ENCODE measurements around the gene LCLAT1.

Gene LCLAT1

DNA sequence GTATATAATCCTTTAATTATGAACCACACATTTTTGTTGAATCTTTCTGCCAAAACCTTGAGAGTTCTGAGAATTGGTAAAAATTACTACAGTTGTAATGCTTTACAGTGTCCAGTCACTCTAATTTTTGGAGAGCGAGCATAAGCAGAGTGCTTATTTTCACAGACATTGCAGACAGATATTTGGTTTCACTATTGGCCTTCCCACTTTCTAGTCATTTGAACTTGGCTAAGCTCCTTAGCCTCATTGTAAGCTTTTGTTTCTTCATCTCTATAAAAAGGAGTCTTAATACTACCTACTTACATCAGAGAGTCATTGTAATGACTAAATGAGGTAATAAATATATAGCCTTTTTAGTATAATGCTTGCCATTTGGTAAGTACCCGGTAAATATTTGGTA is 80.4 kb downstream of the LCLAT1 start:
- DNase-seq = no peak

DNA sequence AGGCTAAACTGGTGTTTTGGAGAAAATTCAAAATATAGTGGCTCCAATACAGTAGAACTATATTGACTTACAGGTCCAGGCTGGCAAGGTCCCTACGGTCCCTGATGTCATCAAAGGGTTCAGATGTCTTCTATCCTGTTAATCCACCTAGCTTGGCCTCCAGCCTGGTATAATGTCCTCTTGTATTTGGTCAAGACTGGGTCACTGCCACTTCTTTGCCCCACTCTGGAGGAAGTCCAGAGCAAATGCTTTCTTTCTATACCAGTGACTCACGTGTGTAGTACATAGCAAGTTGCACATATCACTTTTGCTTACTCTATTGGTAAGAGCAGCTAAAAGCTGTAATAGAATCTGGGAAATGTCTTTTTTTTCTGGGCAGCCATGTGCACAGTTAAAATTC is 80.8 kb downstream of the LCLAT1 start:
- no peak for DNase-seq

DNA sequence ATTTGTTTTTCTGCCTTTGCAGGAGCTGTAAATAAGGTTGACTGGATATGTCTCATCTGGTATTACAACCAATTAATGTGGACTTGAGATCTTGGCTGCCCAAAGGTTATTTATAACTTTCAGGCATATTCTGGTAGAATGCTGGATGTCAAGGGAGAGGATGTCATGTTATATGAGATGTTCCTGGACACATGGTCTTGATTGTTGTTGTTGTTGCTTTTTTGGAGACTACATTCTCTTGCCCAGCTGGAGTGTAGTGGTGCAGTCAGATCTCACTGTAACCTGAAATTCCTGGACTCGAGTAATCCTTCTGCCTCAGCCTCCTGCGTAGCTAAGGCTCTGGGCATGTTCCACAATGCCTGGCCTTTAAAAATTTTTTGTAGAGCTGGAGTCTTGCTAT is 83.3 kb downstream of the LCLAT1 start:
- no peak for DNase-seq

DNA sequence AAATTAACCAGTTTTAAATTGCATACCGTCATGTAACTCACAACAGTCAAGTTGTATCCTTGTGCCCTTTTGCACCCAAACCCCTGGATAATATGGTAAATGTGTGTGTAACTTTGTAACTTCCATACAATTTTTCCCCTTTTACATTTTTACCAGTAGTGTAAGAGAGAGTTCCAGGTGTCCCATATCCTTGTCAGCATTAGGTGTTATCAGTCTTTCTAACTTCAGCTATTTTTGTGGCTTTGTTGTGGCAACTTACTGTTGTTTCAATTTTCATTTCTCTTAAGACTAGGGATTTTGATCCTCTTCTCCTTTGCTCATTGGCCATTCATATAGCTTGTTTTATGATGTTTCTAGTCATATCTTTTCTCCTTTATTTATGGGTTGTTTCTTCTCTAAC is 94.6 kb downstream of the LCLAT1 start:
- no peak for DNase-seq

DNA sequence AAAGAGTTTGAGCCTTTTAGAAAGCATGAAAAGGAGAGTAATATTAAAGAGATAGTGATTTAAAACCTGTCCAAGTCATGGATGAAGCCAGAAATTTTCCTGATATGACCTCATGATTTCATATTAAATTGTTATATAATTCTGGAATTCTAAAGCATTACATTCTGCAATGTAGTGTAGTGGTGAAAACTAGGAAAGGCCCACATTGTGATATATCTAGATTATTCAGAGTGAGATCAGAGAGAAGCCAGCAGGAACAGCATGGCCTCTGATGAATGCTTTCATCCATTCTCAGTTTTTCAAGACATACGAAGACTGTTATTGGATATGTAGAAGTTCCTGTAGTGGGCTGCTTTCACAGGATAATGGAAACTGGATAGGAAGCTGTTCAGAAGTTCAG is 98.8 kb downstream of the LCLAT1 start:
- DNase-seq = no peak

DNA sequence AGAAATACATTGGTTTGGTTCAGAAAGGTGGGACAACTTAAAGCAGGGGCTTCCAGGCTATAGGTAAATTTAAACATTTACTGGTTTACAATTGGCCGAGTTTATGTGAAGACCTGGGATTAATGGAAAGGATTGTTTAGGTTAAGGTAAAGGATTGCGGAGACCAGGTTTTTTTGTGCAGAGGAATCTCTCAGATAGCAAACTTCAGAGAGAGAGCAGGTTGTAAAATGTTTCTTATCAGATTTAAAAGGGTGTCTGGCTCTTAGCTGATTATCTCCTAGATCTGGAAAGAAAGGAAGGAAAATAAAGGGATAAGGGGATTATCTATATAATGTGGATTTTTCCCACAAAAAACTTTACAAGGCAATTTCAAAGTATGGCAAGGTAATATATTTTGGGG is 101.3 kb downstream of the LCLAT1 start:
- no peak for DNase-seq

DNA sequence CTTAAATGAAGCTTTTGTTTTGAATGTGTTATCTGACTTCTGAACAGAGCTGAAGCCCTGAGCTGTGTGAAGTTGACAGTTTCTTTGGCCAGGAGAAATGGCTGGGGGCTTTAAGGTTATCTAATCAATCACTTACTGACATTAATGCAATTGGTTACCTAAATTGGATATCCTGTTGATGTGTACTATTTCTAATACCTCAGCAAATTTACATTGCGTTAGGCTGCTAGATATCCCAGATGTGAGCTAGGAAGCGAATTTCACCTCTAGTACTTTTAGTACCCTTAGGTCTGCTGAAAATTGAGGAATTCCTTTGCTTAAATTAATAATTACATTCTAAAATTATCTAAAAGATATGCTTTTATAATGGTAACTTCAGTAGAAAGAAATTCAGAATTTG is 102.0 kb downstream of the LCLAT1 start:
- DNase-seq = no peak

DNA sequence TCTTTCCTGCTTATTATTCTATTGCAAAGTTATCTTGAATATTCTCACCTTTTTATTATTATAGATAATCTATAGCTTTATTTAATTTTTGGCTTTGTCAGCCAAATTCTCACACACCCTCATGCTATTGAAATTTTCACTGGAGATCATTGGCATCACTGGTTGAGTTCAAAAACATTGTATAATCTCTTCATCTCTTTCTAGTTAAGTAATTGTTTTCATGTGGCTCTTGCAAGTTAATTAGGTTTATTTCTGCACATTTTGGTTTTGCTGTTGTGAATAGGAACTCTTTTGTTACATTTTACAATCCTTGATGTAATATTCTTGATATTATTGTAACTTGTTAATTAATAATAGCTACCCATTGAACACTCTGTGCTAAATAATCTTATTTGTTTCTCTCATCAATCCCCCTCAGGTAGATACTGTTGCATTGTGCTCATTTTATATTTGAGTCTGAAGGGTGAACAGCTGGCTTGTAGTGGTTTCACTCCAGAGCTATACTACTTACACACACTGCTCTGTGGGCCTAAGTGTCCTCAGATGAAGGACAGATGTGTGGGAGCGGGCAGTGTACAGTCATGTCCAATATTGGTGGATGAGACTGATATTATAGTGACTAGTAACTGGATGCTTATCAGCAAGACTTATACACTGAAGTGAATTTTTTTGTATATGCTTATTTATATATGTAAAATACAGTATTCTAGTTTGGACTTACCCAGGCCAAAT is 112.7 kb downstream of the LCLAT1 start:
- no peak for DNase-seq

DNA sequence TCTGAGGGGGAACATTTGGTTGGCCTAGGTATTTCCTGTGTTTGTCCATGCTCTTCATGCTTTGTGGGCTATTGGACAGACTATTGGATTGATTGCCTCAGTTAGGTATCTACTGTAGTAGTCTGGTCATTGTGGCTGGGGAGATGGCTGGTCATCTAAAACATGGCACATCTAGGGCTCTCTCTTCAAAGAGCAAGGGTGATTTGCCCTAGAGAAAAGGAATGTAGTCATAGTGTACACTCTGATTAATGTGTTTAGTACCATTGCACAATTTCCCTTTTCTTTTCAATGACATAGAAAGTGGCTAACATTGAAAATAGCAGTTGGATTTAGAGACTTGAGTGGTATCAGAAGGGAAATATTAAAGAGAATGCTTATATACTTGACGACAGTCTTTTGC is 114.3 kb downstream of the LCLAT1 start:
- DNase-seq = no peak

DNA sequence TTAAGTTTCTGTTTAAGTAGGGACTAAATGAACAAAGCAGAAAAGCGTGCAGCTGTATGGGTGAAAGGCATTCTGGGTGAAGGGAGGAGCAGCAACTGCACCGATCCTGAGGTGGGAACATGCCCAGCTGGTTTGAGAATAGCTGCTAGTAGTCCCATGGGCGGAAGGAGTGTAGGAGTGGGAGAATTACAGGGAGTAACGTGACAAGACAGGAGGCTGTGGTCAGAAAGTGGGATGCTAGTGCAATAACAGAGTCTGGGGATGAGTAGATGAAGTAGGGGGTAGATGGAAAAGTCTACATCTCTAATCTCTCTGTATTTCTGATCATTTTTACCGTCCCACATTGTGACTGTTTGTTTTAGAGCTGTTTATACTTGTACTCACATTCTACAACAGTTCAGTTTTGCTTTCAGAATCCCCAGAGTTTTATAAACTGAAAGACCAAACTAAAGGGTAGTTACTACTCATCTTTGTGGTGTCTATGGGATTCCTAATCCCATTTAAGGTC is 118.9 kb downstream of the LCLAT1 start:
- no peak for DNase-seq

DNA sequence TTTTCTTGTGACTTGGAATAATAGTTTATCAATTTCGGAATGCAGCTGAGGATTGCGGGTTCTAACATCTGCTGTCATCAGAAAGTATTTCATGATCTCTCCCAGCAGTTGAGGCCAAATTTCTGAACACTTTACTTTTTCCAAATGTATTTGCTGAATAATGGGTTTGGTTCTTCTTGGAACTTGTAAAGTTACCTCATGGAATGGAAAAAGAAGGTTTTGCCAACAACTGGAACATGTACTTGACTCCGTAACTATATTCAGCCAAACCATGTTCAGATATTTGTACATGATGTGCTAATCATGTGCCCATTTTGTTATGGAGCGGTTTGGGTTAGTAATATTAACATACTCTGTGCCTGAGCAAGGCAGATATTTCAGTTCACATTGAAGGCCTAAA is 119.6 kb downstream of the LCLAT1 start:
- no peak for DNase-seq

DNA sequence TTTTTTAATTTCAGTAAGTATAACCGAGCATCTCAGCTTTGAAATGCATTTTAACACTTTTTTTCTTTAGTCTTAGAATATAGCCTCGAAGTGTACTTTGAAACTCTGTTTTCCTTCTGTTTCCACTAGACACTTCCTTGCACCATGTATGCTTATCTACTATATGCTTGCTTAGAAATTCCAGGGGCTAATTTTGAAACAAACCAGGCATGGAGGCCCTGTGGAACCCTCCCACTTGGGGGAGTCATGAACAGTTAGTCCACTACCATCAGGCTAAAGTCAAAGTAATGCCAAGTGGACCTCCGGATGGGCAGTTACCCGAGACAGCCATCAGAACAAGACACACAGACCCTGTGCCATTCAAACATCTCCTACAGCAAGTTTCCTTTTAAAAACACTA is 120.3 kb downstream of the LCLAT1 start:
- no peak for DNase-seq

DNA sequence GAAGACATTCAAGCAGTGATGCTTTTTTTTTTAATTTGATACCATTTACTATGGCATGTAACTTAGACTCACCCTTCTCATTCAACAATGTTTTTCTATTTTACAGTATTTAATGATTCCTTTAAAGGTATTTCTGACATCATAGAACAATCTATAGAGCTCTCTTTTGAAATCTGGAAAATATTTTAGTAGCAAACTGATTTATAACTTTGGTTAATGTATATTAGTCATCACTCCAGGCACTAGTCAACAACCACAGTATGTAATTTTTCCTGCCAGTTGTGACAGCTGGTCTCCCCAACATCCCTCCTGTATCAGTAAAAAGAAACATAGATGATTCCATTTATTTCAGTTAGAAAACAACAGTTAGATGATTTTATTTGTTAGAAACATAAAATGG is 122.9 kb downstream of the LCLAT1 start:
- DNase-seq = no peak

DNA sequence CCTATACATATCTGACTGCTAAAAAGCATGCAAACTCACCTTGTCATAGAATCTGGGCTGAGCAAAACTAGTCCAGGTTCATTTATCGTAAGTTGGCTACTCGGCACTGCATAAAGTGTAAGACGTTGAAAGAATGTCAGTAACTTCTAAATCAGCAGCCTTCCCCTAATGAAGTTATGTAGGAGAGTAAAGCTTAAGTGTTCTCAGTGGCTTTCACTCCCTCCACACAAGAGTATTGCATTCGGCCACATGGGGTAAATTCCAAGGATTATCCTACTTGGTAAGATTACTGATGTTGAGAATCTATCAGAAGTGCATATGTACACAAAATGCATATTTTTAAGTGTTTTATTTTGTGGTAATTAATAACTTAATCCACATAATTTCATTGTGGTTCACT is 130.1 kb downstream of the LCLAT1 start:
- DNase-seq = no peak

DNA sequence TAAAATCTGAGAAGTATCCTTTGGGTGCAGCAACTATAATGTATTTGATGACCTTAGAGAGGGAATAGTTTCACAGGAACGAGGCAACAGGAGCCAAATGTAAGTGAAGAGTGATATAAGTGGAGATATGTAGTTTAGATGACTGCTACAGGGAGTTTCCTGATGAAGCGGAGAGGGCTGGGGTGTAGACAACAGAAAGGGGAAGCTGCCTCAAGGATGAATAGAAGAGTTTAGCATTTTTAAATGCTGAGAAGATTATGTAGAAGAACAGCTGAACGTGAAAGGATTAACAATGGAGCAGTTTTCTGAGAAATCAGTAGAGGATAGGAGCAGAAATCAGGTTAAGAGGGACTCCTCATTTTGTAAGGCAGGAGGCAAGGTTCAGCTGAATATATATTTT is 133.3 kb downstream of the LCLAT1 start:
- no peak for DNase-seq

DNA sequence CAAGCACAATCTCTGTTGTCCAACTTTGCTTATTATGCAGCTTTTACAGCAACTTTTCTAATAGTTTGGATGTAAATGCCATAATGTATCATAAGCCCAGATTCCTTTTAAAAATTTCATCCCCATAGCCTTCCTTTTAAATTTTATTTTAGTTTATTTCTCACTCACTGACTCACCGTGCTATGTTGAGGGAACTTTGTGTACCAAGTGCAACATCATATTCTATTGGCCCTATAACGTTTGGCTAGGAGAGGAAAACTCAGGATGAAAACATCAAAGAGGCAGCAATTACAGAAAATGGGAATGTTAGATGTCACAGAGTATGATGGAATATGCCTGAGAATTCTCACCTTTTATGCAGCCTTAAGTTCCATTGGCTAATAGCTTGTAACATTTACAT is 135.5 kb downstream of the LCLAT1 start:
- DNase-seq = no peak

DNA sequence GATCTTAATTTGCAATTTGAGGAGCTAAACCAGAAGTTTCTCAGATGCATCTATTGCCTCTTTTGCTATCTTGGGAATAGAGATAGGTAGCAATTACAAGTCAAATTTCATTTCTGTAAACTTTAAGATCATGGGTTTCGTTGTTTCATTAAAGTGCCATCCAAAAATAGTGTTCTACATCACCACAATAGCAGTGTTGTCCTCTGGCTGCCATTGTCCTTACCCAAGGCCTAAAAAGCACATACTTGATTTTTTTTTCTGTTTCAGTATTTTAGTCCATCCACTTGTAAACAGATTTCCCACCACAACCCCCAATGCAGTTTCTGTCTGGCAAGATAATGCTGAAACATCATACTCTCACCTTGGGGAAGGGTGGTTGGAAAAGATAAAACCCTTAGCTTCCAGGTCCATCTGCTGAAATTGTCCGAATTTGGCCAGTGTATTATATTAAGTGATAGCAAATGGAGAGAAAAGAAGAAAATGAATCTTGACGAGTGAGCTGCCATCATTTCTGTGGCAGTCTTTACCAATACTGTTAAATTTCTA is 136.2 kb downstream of the LCLAT1 start:
- DNase-seq = no peak

DNA sequence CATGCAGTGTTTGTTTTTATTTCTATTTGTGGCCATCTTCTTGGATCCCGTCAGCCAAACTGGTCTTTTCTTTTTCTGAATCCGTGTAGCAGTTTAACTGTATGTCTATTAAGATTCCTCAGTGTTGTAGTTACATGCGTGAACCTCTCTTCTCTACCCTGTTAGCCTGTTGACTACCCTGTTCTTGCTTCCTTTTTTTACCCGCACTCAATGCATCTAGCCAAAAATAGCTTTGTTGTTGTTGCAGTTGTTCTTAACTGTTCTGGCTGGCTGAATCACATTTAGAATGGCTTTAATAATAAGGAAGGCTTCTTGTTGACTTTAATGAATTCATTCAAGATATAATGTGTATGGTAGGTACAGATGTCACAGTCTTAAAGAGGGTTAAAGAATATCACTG is 137.1 kb downstream of the LCLAT1 start:
- no peak for DNase-seq

DNA sequence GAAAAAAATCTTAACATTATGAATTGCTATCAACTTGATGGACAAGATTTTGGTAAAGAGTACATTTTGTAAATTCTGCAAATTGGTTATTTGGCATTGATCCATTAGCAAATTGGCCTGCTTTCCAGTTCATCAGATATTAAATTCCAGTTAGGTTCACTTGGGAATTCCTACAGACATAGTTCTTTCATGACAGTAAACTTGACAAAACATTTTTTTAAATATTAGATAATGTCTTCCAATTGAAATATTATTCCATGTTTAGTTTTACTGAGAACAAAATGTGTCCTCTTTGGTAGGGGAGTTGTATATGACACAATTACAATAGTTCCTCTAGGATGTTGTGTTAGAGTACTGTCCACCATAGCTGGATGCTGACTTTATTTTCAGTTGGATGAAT is 141.9 kb downstream of the LCLAT1 start:
- no peak for DNase-seq

DNA sequence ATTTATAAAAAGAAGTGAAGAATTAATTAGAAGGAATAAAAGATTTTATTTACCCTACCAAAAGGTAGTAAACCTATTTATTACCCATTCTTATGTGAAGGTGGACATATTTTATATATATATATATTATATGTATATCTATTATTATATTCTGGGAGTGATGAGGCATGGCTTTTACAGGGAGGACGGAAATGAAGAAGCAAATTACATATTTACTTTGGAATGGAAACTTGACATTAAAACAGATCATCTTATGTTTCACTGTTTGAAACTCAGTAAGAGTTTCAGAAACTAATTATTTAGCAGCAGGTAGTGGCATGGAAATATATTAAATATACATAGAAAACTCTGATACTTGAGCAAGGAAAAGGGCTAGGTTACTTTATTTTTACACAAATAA is 143.4 kb downstream of the LCLAT1 start:
- DNase-seq = no peak

DNA sequence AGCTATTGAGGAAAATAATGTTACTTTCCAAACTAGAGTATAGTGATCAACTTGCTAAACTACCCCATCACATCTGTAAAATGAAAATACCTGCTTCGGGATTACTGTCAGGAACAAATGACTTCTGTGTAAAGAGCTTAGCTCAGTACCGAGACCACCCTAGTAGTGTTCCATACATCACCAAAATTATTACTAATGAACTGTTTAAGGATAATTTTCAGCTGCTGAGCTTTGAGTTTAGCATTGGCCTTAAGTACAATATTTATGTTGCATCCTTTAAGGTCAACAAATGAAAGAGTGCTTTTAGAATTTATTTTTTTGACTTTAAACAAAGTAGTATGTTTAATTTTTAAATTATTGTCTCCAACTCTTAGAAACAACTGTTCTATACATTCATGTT is 144.1 kb downstream of the LCLAT1 start:
- DNase-seq = no peak

DNA sequence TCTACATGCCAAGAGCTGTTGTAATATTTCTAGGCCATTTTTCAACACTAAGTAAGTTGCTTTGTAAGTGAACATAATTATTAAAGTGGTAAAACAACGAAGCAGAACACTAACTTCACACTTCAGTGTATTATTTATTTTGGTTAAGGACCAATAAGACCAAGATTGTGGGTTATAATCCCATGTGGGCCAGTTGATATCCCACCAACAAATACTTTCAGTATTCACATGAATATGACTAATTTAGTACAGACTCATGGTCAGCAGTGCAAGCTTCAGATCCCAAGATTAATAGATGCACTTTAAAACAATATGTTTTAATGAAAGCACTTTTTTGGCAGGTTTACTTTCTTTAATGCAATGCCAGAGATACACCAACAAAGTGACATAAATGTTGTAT is 154.3 kb downstream of the LCLAT1 start:
- DNase-seq = no peak

DNA sequence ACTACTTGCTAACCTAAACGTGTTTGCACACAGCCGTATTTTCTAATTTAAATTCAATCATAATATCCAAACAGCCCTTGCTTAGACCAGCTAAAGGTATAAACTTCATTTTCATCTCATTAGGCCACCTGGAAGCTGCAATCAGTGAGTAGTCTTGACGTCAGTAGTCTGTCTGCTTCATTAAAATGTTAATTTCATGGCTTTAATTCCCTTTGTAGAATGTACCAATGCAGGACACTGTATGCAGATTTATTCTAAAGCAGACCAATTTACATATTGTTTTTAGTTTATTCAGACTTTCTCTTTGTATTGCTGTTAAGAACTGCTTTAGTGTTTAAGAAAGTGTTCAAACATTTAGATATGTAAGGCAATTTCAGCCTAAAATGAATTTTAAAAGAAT is 158.2 kb downstream of the LCLAT1 start:
- DNase-seq = no peak

DNA sequence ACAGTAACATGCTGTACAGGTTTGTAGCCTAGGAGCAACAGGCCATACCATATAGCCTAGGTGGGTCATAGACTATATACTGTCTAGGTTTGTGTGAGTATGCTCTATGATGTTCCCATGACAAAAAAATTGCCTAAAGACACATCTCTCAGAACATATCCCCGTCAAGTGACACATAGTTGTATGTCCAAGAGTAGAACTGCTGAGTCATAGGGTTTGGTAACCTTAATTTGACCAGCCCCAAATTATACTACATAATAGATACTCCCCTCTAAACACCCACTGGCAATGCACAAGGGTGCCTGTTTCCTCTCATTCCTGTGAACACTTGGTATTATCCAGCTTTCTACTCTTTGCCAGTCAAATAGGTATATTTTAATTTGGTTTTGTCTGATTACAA is 161.6 kb downstream of the LCLAT1 start:
- DNase-seq = no peak

DNA sequence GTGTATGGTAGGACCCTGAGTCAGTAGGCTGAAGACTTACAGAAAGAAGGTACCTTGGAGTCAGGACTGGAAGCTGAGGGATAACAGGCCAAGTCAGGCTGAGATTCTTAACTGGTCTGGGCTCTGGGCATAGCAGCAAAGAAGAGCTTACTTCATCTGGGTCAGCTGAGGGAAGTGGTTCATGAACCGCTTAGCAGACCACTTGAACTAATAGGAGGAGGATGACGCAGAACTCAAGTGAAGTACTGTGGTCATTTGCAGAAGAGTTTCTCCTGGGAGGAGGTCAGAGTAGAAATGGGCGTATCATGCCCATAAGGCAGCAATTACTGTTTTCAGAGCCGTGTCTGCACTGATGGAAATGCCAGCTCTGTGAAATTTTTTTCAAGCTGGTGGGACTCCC is 164.5 kb downstream of the LCLAT1 start:
- DNase-seq = no peak
